Measurements from ENCODE around the gene PDLIM4.
A peak's percentile ranks its signal among the peaks of the same experiment; 100 is the strongest.

PDLIM4 gene, protein sequence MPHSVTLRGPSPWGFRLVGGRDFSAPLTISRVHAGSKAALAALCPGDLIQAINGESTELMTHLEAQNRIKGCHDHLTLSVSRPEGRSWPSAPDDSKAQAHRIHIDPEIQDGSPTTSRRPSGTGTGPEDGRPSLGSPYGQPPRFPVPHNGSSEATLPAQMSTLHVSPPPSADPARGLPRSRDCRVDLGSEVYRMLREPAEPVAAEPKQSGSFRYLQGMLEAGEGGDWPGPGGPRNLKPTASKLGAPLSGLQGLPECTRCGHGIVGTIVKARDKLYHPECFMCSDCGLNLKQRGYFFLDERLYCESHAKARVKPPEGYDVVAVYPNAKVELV

GRCh38 chr5:132257131-132258101 is at the start of gene PDLIM4:
TSS of gene PDLIM4 (plus strand) at chr5:132257696. CDS start at chr5:132257735, 39 bp downstream.
- in situ Hi-C loops (cut with MboI; ENCODE audit: low pct_unique_long_range_greater_than_20kb, low sequenced_read_pairs), result no loop called here
- DNase-seq, result no peak

DNA sequence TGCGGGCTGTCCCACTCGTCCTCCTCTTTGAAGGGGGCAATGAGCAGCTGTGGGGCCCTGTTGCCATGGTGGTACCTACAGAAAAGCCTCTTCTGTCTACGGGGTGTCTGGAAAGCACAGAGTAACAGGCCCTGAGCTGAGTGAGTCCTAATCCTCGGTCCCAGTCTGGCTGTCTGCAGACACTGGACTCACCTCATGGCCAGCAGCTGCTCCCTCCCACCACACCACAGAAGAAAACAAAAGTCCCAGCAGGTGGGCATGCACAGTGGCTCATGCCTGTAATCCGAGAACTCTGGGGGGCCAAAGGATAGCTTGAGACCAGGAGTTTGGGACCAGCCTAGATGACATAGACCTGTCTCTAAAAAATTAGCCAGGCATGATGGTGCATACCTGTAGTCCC is 49.7 kb upstream of the PDLIM4 start:
- in situ Hi-C loops (cut with MboI; ENCODE audit: low pct_unique_long_range_greater_than_20kb, low sequenced_read_pairs), result no loop called here
- DNase-seq, result no peak

- in situ Hi-C loops (cut with MboI; ENCODE audit: low pct_unique_long_range_greater_than_20kb, low sequenced_read_pairs), result no loop called here
- peak; percentile 13 for DNase-seq
Observed at GRCh38 chr5:132209131-132209530, 48.4 kb upstream of the PDLIM4 start.

DNA sequence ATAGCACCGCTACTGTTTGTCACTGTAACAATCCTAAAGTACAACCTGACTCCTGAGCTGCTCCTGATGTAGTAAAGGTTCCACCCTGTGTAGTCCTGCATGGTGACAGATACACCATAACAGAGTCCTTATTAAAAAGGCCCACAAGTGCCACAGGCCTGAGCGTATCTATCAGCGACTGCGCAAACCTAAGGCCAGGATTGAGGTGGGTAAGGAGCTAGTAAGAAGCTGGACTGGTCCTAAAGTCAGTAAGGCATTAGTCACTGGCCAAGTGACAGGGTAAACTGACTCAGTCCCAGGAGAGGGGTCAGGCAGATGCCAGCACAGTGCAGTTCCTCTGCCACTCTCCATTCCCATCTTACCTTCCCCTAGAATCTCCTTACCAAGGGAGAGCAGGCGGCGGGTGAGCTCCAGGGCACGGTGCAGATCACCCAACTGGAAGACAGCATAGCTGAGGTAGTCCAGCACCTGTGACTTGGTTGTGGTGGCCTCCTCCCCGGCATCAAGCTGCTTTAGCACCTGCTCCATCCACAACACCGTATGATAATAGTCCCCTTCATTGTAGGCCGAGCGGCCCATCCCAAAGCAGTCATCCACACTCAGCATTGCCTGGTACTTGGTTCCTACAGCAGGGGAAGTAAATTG is 47.5 kb upstream of the PDLIM4 start:
- DNase-seq, result no peak
- in situ Hi-C loops (cut with MboI; ENCODE audit: low pct_unique_long_range_greater_than_20kb, low sequenced_read_pairs), result no loop called here

- in situ Hi-C loops (cut with MboI; ENCODE audit: low pct_unique_long_range_greater_than_20kb, low sequenced_read_pairs), result no loop called here
- DNase-seq, result no peak
Observed at GRCh38 chr5:132210944-132211343, 46.6 kb upstream of the PDLIM4 start.

DNA sequence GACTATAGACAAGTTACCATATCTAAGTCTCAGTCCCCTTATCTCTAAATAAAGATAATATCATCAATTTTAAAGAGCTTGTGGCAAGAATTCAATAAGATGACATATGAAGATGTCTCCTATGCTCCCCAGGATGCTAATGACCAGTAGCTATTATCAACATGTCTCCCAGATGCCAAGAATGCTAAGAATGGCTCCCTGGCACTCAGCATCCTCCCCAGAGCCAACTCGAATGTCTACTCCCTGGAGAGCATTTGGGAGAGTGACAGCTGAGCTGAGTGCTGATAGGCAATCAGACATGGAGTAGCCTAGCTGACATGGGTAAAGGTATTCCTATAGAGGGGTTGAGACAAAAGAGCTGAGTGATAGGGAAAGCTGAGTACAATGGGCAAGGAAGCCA is 45.7 kb upstream of the PDLIM4 start:
- no peak for DNase-seq
- in situ Hi-C loops (cut with MboI; ENCODE audit: low pct_unique_long_range_greater_than_20kb, low sequenced_read_pairs), result no loop called here

GRCh38 chr5:132213666-132214065 is 43.8 kb upstream of the PDLIM4 start:
- in situ Hi-C loops (cut with MboI; ENCODE audit: low pct_unique_long_range_greater_than_20kb, low sequenced_read_pairs), result no loop called here
- DNase-seq, result no peak

- DNase-seq, result no peak
- in situ Hi-C loops (cut with MboI; ENCODE audit: low pct_unique_long_range_greater_than_20kb, low sequenced_read_pairs), result no loop called here
Observed at GRCh38 chr5:132214491-132214890, 43.0 kb upstream of the PDLIM4 start.

DNA sequence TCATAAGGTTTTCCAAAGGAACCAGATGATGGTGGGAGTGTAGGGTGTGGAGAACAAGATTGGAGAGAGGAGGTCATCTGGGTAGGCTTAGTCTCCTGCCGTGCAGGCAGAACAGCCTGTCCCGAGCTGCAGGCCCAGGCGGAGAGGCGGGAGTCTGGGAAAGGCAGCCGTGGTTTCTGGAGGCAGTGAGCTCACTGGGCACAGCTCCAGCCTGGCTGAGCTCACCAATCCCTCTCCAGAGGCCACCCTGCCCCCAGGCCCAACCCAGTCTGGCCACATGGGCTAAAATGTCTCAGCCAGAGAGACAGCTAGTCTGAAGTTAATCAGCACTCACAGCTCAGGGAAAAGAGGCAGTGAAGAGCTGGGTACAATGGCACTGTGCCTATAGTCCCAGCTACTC is 42.2 kb upstream of the PDLIM4 start:
- no peak for DNase-seq
- in situ Hi-C loops (cut with MboI; ENCODE audit: low pct_unique_long_range_greater_than_20kb, low sequenced_read_pairs), result no loop called here

DNA sequence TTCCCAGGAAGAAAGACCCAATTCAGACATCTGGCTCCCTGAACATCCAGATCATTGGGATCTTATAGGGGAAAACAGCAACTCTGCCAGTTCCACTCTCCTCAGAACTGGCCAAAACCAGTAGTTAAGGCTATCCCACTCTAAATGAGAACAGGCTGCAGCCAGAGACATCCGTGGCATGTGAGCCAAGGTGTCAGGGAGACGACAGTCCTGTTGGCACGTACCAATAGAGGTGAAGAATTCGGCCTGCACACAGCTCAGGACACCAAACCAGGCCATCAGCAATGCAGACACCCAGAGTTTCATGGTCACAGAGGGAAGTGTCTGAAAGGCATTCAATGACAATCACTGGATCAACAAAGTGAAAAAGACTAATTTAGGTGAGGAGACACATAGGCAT is 39.2 kb upstream of the PDLIM4 start:
- in situ Hi-C loops (cut with MboI; ENCODE audit: low pct_unique_long_range_greater_than_20kb, low sequenced_read_pairs), result no loop called here
- DNase-seq, result no peak

DNA sequence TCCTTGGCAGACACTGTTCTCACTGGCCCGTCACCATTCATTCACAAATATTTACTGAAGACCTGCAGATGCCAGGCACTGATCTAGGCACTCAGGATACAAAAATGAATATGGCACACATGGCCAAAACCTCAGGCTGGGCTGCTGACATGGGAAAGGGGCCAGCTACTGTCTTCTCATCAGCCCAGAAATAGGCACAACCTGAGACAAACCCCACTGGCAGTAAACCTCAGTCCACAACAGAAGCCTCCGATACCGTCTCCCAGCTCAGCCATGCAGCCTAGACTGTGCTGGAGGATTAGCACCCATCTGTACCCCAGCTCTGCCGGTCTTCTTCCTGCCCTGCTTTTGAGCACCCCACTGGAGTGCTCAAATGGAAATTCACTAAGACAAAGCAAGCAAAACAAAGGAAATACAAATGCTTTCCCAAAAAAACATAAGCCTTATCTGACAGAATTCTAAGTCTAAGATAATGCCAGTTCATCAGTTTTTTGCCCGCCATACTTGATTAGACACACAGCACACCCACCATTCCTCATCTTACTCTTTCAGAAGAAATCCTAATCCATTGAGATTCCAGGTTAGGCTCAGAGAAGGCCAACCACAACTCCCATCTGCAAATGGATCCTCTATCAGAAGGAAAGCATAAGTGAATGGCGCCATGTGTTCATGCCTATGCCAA is 38.1 kb upstream of the PDLIM4 start:
- no peak for DNase-seq
- in situ Hi-C loops (cut with MboI; ENCODE audit: low pct_unique_long_range_greater_than_20kb, low sequenced_read_pairs), result no loop called here

DNA sequence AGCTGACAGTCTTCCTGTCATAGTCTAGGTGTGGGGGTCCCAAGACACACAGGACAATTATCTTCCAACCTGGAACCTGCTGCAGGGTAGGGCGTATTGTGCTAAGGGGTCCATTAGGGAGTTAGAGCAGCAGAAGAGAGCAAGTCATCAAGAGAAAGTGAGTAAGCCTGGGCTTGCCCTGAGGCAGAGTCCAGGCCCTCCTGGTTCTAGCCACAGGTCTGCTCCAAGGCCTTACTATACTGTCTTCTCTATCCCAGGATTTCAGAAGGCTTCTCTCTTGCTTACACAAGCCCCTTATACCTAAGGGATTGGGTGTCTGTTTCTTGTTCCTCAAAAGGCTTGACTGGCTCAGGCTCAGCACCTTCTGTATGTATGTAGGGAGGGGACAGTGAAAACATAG is 37.5 kb upstream of the PDLIM4 start:
- DNase-seq, result no peak
- in situ Hi-C loops (cut with MboI; ENCODE audit: low pct_unique_long_range_greater_than_20kb, low sequenced_read_pairs), result no loop called here

DNA sequence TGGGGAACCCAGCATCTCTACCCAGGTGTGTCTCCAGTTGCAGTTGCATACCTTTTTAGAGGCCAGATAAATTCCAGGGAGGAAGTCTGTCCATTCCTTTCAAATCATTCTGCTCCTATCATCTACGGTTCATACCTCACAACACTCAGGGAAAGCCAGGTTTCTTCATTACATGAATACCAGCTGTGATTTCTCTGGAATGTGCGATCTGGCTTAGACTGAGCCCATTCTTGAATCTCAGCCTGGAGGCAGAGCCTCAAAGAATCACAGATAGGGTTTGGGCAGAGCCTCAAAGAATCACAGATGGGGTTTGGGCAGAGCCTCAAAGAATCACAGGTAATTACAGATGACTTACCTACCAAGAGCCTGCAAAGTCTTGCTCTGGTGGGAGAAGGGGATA is 37.0 kb upstream of the PDLIM4 start:
- no peak for DNase-seq
- in situ Hi-C loops (cut with MboI; ENCODE audit: low pct_unique_long_range_greater_than_20kb, low sequenced_read_pairs), result no loop called here

DNA sequence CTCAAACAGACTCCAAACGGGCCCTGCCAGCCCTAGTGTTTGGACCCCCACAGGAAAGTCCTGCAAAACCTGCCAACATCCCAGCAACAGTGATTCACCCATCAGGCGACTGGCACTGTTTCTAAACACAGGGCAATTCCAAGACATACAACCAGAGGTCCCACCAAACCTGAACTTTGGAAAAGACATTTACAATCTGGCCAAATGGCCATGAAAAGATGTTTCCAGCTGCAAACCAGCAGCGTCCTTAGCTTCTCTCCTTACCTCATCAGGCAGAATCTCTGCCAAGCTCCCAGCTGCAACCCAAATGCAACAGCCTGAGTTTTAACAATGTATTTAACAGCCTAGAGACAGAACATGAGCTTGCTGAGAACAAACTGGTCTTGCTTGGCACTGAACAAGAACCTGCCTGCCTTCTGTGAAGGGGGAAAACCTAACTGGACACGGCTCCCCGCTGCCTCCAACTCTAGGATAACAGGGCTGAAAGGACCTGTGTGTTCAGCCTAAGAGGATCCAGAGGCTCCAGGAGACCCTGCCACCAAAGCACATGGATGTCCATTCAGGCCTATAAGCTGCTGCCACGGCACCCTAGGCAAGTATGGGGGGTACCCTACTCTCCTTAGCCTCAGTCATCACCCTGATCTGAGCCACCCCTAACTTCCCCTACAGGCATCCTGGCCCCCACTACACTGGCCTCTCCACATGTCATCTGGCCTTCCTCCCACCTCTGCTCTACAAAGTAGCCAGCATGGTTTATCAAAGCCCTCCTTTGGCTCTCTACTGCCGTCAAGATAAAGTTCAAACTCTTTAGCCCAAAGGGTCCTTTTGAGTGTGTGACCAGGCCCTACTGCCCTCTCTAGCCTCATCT is 35.5 kb upstream of the PDLIM4 start:
- no peak for DNase-seq
- in situ Hi-C loops (cut with MboI; ENCODE audit: low pct_unique_long_range_greater_than_20kb, low sequenced_read_pairs), result no loop called here

DNA sequence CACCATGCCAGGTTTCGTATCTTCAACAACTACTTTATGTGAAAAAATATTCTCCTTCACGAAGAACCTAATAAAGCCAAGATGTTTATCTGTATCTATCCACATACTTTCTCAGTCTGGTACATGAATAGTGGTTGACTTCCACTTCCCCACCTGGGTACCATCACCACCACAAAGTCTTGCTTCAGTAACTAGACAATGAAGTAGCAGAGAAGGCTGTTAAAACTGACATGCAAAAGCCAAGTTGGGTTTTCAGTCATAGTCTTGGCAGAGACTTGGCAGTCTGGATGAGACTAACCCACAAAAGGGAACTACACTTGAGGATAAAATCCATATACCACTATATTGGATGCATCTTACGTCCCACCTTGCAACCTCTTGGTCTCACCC is 34.9 kb upstream of the PDLIM4 start:
- DNase-seq, result no peak
- in situ Hi-C loops (cut with MboI; ENCODE audit: low pct_unique_long_range_greater_than_20kb, low sequenced_read_pairs), result no loop called here

- in situ Hi-C loops (cut with MboI; ENCODE audit: low pct_unique_long_range_greater_than_20kb, low sequenced_read_pairs), result no loop called here
- no peak for DNase-seq
Observed at GRCh38 chr5:132223861-132224260, 33.6 kb upstream of the PDLIM4 start.

DNA sequence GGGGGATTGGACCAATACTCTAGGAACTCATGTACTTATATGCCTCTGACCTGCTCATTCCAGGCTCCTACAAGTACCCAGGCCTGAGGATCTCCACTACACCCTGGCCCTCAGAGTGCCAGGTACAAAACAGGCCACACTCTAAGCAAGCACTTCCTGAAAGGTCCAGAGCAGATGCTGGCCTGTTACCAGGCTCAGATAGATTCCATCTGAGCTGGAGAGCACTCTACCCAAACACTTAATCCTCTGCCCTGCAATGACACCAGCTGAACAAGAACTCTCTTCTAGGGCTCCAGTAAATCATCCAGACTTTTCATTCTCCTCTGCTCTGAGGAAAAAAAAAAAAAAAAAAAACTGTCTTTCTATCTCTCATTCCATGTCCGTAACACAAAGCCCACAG is 32.8 kb upstream of the PDLIM4 start:
- in situ Hi-C loops (cut with MboI; ENCODE audit: low pct_unique_long_range_greater_than_20kb, low sequenced_read_pairs), result no loop called here
- no peak for DNase-seq

- no peak for DNase-seq
- in situ Hi-C loops (cut with MboI; ENCODE audit: low pct_unique_long_range_greater_than_20kb, low sequenced_read_pairs), result no loop called here
Observed at GRCh38 chr5:132225165-132226032, 32.1 kb upstream of the PDLIM4 start.

All from KBM-7 (cell line).